Measurements from ENCODE around the gene FCRL6.

The FCRL6 gene

DNA sequence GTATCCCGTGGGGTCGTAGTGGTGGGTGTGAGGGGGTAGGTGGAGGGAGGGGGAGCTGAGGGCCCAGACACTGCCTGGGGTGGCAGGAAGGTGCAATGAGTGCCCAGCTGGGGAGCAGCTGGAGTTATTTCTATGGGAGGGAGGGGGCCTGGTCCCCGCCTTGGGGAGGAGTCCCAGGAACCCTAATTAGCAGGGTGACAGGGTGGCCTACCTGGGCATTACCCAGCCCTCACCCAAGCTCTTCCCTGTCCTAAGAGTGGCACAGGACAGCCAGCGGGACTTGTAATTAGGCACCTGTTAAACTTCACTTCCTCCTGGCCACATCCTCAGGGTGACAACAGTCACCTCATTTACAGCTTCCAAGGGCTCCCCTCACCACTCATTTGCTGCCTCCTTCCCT, 60.4 kb downstream of the FCRL6 start, which contains the start of gene VSIG8:
Gene VSIG8 (minus strand): TSS at position 101 of the 400 bp plus-strand sequence. CDS start 136 bp downstream, outside the sequence.
- no peaks in the 10 kb centered on the region for H3K9me3 ChIP-seq (ENCODE audit: low read length)
- no peak within 1 kb of the TSS for H3K27ac ChIP-seq (ENCODE audit: low read depth, low read length, poor library complexity, severe bottlenecking)
- H3K4me1 ChIP-seq (ENCODE audit: insufficient read depth, low read length, severe bottlenecking), result no peaks in the 10 kb centered on the region
- no peak within 1 kb of the TSS for H3K9ac ChIP-seq (ENCODE audit: low read length)
- H3K4me3 ChIP-seq (ENCODE audit: low read depth, low read length, poor library complexity, severe bottlenecking), result no peak within 1 kb of the TSS
- no peak within 1 kb of the TSS for H3K4me2 ChIP-seq (ENCODE audit: low read length)
- no peaks in the 10 kb centered on the region for H3F3A ChIP-seq (ENCODE audit: insufficient read depth, low read length)
- no peaks in the 10 kb centered on the region for H4K20me1 ChIP-seq (ENCODE audit: insufficient read depth, low read length)
- no peak within 1 kb of the TSS for H2AFZ ChIP-seq (ENCODE audit: low read length)
- H3K9me2 ChIP-seq (ENCODE audit: low read depth, low read length), result no peaks in the 10 kb centered on the region
- H3K79me2 ChIP-seq (ENCODE audit: insufficient read depth, low read length), result no peaks in the 10 kb centered on the region
- H3K36me3 ChIP-seq (ENCODE audit: insufficient read depth, low read length), result no peaks in the 10 kb centered on the region
- H3K27me3 ChIP-seq (ENCODE audit: insufficient read depth, low read length), result no peaks in the 10 kb centered on the region
- TF ChIP-seq EZH2 (IDR thresholded peaks at IDR 0.05; ENCODE audit: borderline replicate concordance, low read length), result no peak
- TF ChIP-seq, protein P1, sequence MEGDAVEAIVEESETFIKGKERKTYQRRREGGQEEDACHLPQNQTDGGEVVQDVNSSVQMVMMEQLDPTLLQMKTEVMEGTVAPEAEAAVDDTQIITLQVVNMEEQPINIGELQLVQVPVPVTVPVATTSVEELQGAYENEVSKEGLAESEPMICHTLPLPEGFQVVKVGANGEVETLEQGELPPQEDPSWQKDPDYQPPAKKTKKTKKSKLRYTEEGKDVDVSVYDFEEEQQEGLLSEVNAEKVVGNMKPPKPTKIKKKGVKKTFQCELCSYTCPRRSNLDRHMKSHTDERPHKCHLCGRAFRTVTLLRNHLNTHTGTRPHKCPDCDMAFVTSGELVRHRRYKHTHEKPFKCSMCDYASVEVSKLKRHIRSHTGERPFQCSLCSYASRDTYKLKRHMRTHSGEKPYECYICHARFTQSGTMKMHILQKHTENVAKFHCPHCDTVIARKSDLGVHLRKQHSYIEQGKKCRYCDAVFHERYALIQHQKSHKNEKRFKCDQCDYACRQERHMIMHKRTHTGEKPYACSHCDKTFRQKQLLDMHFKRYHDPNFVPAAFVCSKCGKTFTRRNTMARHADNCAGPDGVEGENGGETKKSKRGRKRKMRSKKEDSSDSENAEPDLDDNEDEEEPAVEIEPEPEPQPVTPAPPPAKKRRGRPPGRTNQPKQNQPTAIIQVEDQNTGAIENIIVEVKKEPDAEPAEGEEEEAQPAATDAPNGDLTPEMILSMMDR (IDR thresholded peaks at IDR 0.05; ENCODE audit: low read length), result no peak

DNA sequence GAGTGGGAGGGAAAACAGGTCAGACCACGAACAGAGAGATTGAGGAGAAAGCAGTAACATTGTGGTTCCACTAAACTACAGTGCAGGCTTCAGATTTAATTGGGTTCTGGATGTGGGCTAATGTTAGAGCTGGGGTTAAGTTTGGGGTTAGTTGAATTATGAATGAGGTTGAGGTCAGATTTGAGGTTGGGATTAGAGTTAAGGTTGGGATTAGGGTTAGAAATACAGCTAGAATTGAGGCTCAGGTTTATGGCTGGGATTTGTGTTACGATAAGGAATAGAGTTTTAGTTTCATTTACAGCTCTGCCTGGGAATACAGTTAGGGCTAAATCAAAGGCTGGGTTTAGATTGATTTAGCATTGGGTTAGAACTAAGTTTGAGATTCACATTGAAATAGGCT, 62.1 kb downstream of the FCRL6 start:
- H3K27ac ChIP-seq (ENCODE audit: low read depth, low read length, poor library complexity, severe bottlenecking), result no peak overlapping the region
- H3K9me3 ChIP-seq (ENCODE audit: low read length), result no peaks in the 10 kb centered on the region
- H3K4me3 ChIP-seq (ENCODE audit: low read depth, low read length, poor library complexity, severe bottlenecking), result no peak overlapping the region
- no peak overlapping the region for H3K4me2 ChIP-seq (ENCODE audit: low read length)
- H3F3A ChIP-seq (ENCODE audit: insufficient read depth, low read length), result no peaks in the 10 kb centered on the region
- TF ChIP-seq, protein P1 (IDR thresholded peaks at IDR 0.05; ENCODE audit: low read length), result no peak
- no peak for TF ChIP-seq EZH2 (IDR thresholded peaks at IDR 0.05; ENCODE audit: borderline replicate concordance, low read length)
- no peaks in the 10 kb centered on the region for H3K36me3 ChIP-seq (ENCODE audit: insufficient read depth, low read length)
- no peaks in the 10 kb centered on the region for H4K20me1 ChIP-seq (ENCODE audit: insufficient read depth, low read length)
- H3K4me1 ChIP-seq (ENCODE audit: insufficient read depth, low read length, severe bottlenecking), result no peaks in the 10 kb centered on the region
- no peak overlapping the region for H2AFZ ChIP-seq (ENCODE audit: low read length)
- no peak overlapping the region for H3K9ac ChIP-seq (ENCODE audit: low read length)
- no peaks in the 10 kb centered on the region for H3K79me2 ChIP-seq (ENCODE audit: insufficient read depth, low read length)
- no peaks in the 10 kb centered on the region for H3K27me3 ChIP-seq (ENCODE audit: insufficient read depth, low read length)
- H3K9me2 ChIP-seq (ENCODE audit: low read depth, low read length), result no peaks in the 10 kb centered on the region

Measured in OCI-LY1 (cell line).